ENCODE data around the gene NDUFA13. TPM values are rescaled to one million over a fixed set of nuclear protein-coding genes. Genes with fewer than 3 reads are reported as not detected.

The NDUFA13 gene
- total RNA-seq, 8 experiments from 2014 or later: 323 to 522 (median 409) TPM

- ATAC-seq (replicated peaks in 6 of 8): no peak
- Histone ChIP-seq H3K4me1 (replicated peaks in 1 of 2) (no peaks in the 10 kb centered on the region), H3K4me3 (no peak overlapping the region), H3K27ac (no peak overlapping the region)
- WGBS, 10 experiments: 51 to 92% (median 82%) methylated on average over 1 to 9 of the region's 26 CpGs; no CpG with 5 or more reads in 6 of the 10 experiments
- in situ Hi-C loops (cut with MboI; ENCODE audit: low pct_unique_long_range_greater_than_20kb in 2 of 9, low sequenced_read_pairs in 9 of 9, unreplicated experiment in 9 of 9): no loop called here
Measured at GRCh38 chr19:19561946-19562664, 46.1 kb downstream of the NDUFA13 start.

GRCh38 chr19:19562665-19563347 is 46.8 kb downstream of the NDUFA13 start:
- H3K4me3 ChIP-seq: no peak overlapping the region
- no peak overlapping the region for H3K27ac ChIP-seq
- ATAC-seq (replicated peaks in 6 of 8): peak in 5 of 8 experiments; percentile 12 to 47 (median 16)
- WGBS, 10 experiments: 100% methylated on average over 2 of the region's 17 CpGs; no CpG with 5 or more reads in 9 of the 10 experiments
- in situ Hi-C loops (cut with MboI; ENCODE audit: low pct_unique_long_range_greater_than_20kb in 2 of 9, low sequenced_read_pairs in 9 of 9, unreplicated experiment in 9 of 9): no loop called here
- no peaks in the 10 kb centered on the region for H3K4me1 ChIP-seq (replicated peaks in 1 of 2)

GRCh38 chr19:19563348-19563848 is 47.4 kb downstream of the NDUFA13 start:
- 100% methylated on average over 1 to 2 of the region's 17 CpGs; no CpG with 5 or more reads in 8 of the 10 experiments for WGBS, 10 experiments
- H3K4me1 ChIP-seq (replicated peaks in 1 of 2): no peaks in the 10 kb centered on the region
- ATAC-seq (replicated peaks in 6 of 8): no peak
- no peak overlapping the region for H3K4me3 ChIP-seq
- in situ Hi-C loops (cut with MboI; ENCODE audit: low pct_unique_long_range_greater_than_20kb in 2 of 9, low sequenced_read_pairs in 9 of 9, unreplicated experiment in 9 of 9): no loop called here
- no peak overlapping the region for H3K27ac ChIP-seq

- ATAC-seq (replicated peaks in 6 of 8): no peak
- Histone ChIP-seq H3K27ac (no peak overlapping the region), H3K4me3 (no peak overlapping the region), H3K4me1 (replicated peaks in 1 of 2) (no peaks in the 10 kb centered on the region)
- WGBS, 10 experiments: 30 to 100% (median 79%) methylated on average over 1 to 6 of the region's 7 CpGs; no CpG with 5 or more reads in 2 of the 10 experiments
- in situ Hi-C loops (cut with MboI; ENCODE audit: low pct_unique_long_range_greater_than_20kb in 2 of 9, low sequenced_read_pairs in 9 of 9, unreplicated experiment in 9 of 9): no loop called here
Measured at GRCh38 chr19:19566306-19566705, 50.3 kb downstream of the NDUFA13 start.

DNA sequence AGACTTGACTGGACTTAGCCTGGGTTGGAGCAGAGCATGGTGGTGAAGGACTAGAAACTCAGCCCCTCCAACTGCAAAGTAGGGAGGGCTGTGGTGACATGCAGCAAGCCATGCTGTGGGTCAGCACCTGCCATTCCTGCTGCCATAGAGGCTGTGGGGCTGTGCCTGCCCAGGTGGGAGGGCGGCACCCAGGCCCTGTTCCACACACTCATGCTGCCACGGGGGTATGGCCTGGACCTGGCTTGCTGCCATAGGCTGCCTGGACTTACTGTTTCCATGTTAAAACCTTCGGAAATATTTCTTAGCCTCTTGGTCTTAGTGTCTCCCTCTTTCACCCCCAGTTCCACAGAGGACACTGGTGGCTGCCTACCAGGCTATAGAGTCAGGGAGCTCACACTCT is 51.4 kb downstream of the NDUFA13 start:
- Histone ChIP-seq H3K4me3 (no peak overlapping the region), H3K4me1 (replicated peaks in 1 of 2) (no peaks in the 10 kb centered on the region), H3K27ac (no peak overlapping the region)
- in situ Hi-C loops (cut with MboI; ENCODE audit: low pct_unique_long_range_greater_than_20kb in 2 of 9, low sequenced_read_pairs in 9 of 9, unreplicated experiment in 9 of 9): no loop called here
- ATAC-seq (replicated peaks in 6 of 8): no peak
- 20 to 100% (median 64%) methylated on average over 1 to 2 of the region's 3 CpGs; no CpG with 5 or more reads in 6 of the 10 experiments for WGBS, 10 experiments

- in situ Hi-C loops (cut with MboI; ENCODE audit: low pct_unique_long_range_greater_than_20kb in 2 of 9, low sequenced_read_pairs in 9 of 9, unreplicated experiment in 9 of 9): no loop called here
- Histone ChIP-seq H3K27ac (no peak overlapping the region), H3K4me3 (no peak overlapping the region), H3K4me1 (replicated peaks in 1 of 2) (no peaks in the 10 kb centered on the region)
- ATAC-seq (replicated peaks in 6 of 8): peak in 2 of 8 experiments; percentile 63 to 69
- 52 to 100% (median 95%) methylated on average over 1 to 14 of the region's 25 CpGs for WGBS, 10 experiments
Measured at GRCh38 chr19:19568802-19569756, 53.1 kb downstream of the NDUFA13 start.

DNA sequence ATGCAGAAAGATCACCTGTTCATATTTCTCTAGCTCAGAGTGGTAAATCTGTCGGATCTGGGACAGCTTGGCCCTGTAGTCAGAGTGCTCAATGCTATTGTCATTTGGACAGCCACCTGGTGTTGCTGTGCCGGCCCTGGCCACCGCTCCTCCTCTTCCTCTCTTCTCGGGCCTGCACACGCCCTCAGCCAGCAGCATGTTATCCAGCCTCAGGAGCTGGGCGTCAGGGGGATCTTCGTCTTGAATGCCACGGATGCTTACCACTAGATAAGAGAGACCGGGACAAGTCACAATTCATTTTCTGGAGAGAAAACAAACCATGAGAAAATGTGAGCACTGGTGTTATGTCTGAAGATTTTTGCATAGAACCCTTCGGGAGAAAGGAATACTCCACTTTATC is 54.5 kb downstream of the NDUFA13 start:
- ATAC-seq (replicated peaks in 6 of 8): no peak

DNA sequence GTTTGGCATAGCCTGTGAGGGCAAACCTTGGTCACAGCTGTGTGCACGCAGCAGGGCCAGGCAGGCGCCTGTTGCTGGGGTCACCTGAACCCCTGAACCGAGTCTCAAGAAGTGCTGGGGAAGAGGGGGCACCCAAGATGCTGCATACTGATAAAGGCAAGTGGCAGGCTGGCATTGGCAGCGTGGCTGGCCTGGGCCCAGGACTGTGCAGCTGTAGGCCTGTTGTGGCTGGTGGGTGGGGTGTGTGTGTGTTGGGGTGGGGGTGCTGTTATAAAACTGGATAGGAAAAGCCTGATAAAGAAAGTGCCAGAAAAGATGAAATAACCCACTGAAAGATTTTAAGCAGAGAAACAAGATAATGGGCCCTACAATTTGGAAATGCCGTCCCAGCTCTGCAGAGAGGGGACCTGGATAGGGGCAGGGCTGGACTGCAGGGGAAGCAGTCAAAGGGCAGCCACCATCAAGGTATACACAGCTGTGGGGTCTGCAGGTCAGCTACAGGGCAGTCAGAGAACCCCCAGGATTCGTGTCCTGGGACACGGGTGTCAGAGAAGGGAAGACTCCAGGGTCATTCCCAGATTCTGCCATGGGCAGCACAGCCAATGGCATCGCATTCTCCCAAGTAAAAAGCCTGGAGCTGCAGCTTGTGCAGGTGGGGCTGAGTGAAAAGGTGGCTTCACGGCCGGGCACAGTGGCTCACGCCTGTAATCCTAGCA is 55.2 kb downstream of the NDUFA13 start:
- no peak for ATAC-seq (replicated peaks in 6 of 8)

More for the DNA sequence above, 54.5 kb downstream of the NDUFA13 start:
- Histone ChIP-seq H3K4me3 (no peak overlapping the region), H3K4me1 (replicated peaks in 1 of 2) (no peaks in the 10 kb centered on the region), H3K27ac (no peak overlapping the region)
- WGBS, 10 experiments: 70 to 100% (median 80%) methylated on average over 2 to 10 of the region's 10 CpGs; no CpG with 5 or more reads in 3 of the 10 experiments
- in situ Hi-C loops (cut with MboI; ENCODE audit: low pct_unique_long_range_greater_than_20kb in 2 of 9, low sequenced_read_pairs in 9 of 9, unreplicated experiment in 9 of 9): no loop called here

GRCh38 chr19:19575411-19575810 is 59.4 kb downstream of the NDUFA13 start:
- Histone ChIP-seq H3K4me3 (no peak overlapping the region), H3K4me1 (replicated peaks in 1 of 2) (peaks cover 0 to 3% of the 10 kb centered on the region in 2 donors), H3K27ac (no peak overlapping the region)
- WGBS, 10 experiments: 40 to 87% (median 60%) methylated on average over 1 to 6 of the region's 6 CpGs; no CpG with 5 or more reads in 2 of the 10 experiments
- in situ Hi-C loops (cut with MboI; ENCODE audit: low pct_unique_long_range_greater_than_20kb in 2 of 9, low sequenced_read_pairs in 9 of 9, unreplicated experiment in 9 of 9): no loop called here
- ATAC-seq (replicated peaks in 6 of 8): no peak

More for the DNA sequence above, 55.2 kb downstream of the NDUFA13 start:
- in situ Hi-C loops (cut with MboI; ENCODE audit: low pct_unique_long_range_greater_than_20kb in 2 of 9, low sequenced_read_pairs in 9 of 9, unreplicated experiment in 9 of 9): no loop called here
- H3K4me3 ChIP-seq: no peak overlapping the region
- H3K27ac ChIP-seq: no peak overlapping the region
- WGBS, 10 experiments: 40 to 100% (median 98%) methylated on average over 1 to 8 of the region's 11 CpGs; no CpG with 5 or more reads in 3 of the 10 experiments
- H3K4me1 ChIP-seq (replicated peaks in 1 of 2): no peaks in the 10 kb centered on the region

Other genes starting within 250 kb of the NDUFA13 start
- 1 to 10 TPM in 3 of 8 experiments, under 1 TPM in 5; 0.16 to 1.7 (median 0.78) TPM for gene TM6SF2, start 242.9 kb upstream of the NDUFA13 start, total RNA-seq
- gene SUGP1, start 195.7 kb upstream of the NDUFA13 start, total RNA-seq: 10 to 100 TPM; 27.6 to 66.0 (median 42.5) TPM
- 10 to 100 TPM; 17.7 to 67.6 (median 27.4) TPM for gene MAU2, start 195.4 kb upstream of the NDUFA13 start, total RNA-seq
- 10 to 100 TPM; 23.9 to 65.0 (median 39.6) TPM for gene GATAD2A, start 110.5 kb upstream of the NDUFA13 start, total RNA-seq
- 1 to 10 TPM in 7 of 8 experiments, under 1 TPM in 1; 0.92 to 3.2 (median 2.0) TPM for gene TSSK6, start 677 bp upstream of the NDUFA13 start, total RNA-seq
- gene YJEFN3, start 12.7 kb downstream of the NDUFA13 start, total RNA-seq: 10 to 100 TPM in 1 of 8 experiments, 1 to 10 TPM in 7; 1.1 to 10.6 (median 4.2) TPM
- gene CILP2, start 22.0 kb downstream of the NDUFA13 start, total RNA-seq: 1 to 10 TPM in 2 of 8 experiments, under 1 TPM in 6; 0.37 to 1.5 (median 0.90) TPM
- 1 to 10 TPM in 6 of 8 experiments, under 1 TPM in 1, not detected in 1; 0.87 to 6.4 (median 3.7) TPM for gene PBX4, start 102.5 kb downstream of the NDUFA13 start, total RNA-seq
- 10 to 100 TPM in 5 of 8 experiments, 1 to 10 TPM in 3; 1.3 to 30.2 (median 18.2) TPM for gene LPAR2, start 112.0 kb downstream of the NDUFA13 start, total RNA-seq
- 10 to 100 TPM in 1 of 8 experiments, 1 to 10 TPM in 7; 3.2 to 18.2 (median 7.5) TPM for gene GMIP, start 127.4 kb downstream of the NDUFA13 start, total RNA-seq
- gene ATP13A1, start 147.5 kb downstream of the NDUFA13 start, total RNA-seq: 10 to 100 TPM; 18.7 to 96.9 (median 31.1) TPM
- gene ZNF101, start 152.6 kb downstream of the NDUFA13 start, total RNA-seq: 10 to 100 TPM in 2 of 8 experiments, 1 to 10 TPM in 6; 5.5 to 10.8 (median 8.1) TPM
- 10 to 100 TPM in 5 of 8 experiments, 1 to 10 TPM in 3; 3.7 to 13.9 (median 12.4) TPM for gene ZNF14, start 216.9 kb downstream of the NDUFA13 start, total RNA-seq